ENCODE measurements around the gene IKBKE. TPM values are rescaled to one million over a fixed set of nuclear protein-coding genes. Genes with fewer than 3 reads are reported as not detected.

IKBKE gene
- total RNA-seq, 1 donor from 2014 or later, result 33.9 TPM

- H3K4me3 Mint-ChIP-seq (ENCODE audit: low read depth), result no peak overlapping the region
- H3K27ac Mint-ChIP-seq, result no peak overlapping the region
- H3K9me3 Mint-ChIP-seq, result no peaks in the 10 kb centered on the region
- DNase-seq (ENCODE audit: low spot score), result no peak
- no peaks in the 10 kb centered on the region for H3K27me3 Mint-ChIP-seq (ENCODE audit: low read depth)
- intact Hi-C loops (cut with micrococcal nuclease), result no loop called here
- peaks cover 62% of the 10 kb centered on the region for H3K36me3 Mint-ChIP-seq (ENCODE audit: low read depth)
- peaks cover 5% of the 10 kb centered on the region for H3K4me1 Mint-ChIP-seq (ENCODE audit: low read depth)
Measured at GRCh38 chr1:206445911-206446356, 24.3 kb upstream of the IKBKE start.

- peaks cover 4% of the 10 kb centered on the region for H3K4me1 Mint-ChIP-seq (ENCODE audit: low read depth)
- peaks cover 69% of the 10 kb centered on the region for H3K36me3 Mint-ChIP-seq (ENCODE audit: low read depth)
- intact Hi-C loops (cut with micrococcal nuclease), result no loop called here
- no peak overlapping the region for H3K27ac Mint-ChIP-seq
- no peaks in the 10 kb centered on the region for H3K9me3 Mint-ChIP-seq
- H3K27me3 Mint-ChIP-seq (ENCODE audit: low read depth), result no peaks in the 10 kb centered on the region
- H3K4me3 Mint-ChIP-seq (ENCODE audit: low read depth), result no peak overlapping the region
- no peak for DNase-seq (ENCODE audit: low spot score)
Measured at GRCh38 chr1:206446688-206447421, 23.4 kb upstream of the IKBKE start.

GRCh38 chr1:206447422-206447765 is 22.9 kb upstream of the IKBKE start:
- Mint-ChIP-seq H3K27me3 (ENCODE audit: low read depth) (no peaks in the 10 kb centered on the region), H3K27ac (no peak overlapping the region), H3K36me3 (ENCODE audit: low read depth) (peaks cover 66% of the 10 kb centered on the region), H3K9me3 (no peaks in the 10 kb centered on the region), H3K4me3 (ENCODE audit: low read depth) (no peak overlapping the region), H3K4me1 (ENCODE audit: low read depth) (peaks cover 4% of the 10 kb centered on the region)
- intact Hi-C loops (cut with micrococcal nuclease), result no loop called here
- no peak for DNase-seq (ENCODE audit: low spot score)

GRCh38 chr1:206447792-206448191 is 22.5 kb upstream of the IKBKE start:
- no peaks in the 10 kb centered on the region for H3K27me3 Mint-ChIP-seq (ENCODE audit: low read depth)
- peaks cover 66% of the 10 kb centered on the region for H3K36me3 Mint-ChIP-seq (ENCODE audit: low read depth)
- peaks cover 4% of the 10 kb centered on the region for H3K4me1 Mint-ChIP-seq (ENCODE audit: low read depth)
- H3K9me3 Mint-ChIP-seq, result no peaks in the 10 kb centered on the region
- H3K4me3 Mint-ChIP-seq (ENCODE audit: low read depth), result no peak overlapping the region
- H3K27ac Mint-ChIP-seq, result no peak overlapping the region
- no peak for DNase-seq (ENCODE audit: low spot score)
- intact Hi-C loops (cut with micrococcal nuclease), result no loop called here

GRCh38 chr1:206448471-206448870 is 21.8 kb upstream of the IKBKE start:
- no peak for DNase-seq (ENCODE audit: low spot score)
- Mint-ChIP-seq H3K4me3 (ENCODE audit: low read depth) (no peak overlapping the region), H3K36me3 (ENCODE audit: low read depth) (peaks cover 67% of the 10 kb centered on the region), H3K27ac (no peak overlapping the region), H3K4me1 (ENCODE audit: low read depth) (peaks cover 4% of the 10 kb centered on the region), H3K27me3 (ENCODE audit: low read depth) (no peaks in the 10 kb centered on the region), H3K9me3 (no peaks in the 10 kb centered on the region)
- intact Hi-C loops (cut with micrococcal nuclease), result no loop called here

- Mint-ChIP-seq H3K36me3 (ENCODE audit: low read depth) (peaks cover 68% of the 10 kb centered on the region), H3K27me3 (ENCODE audit: low read depth) (no peaks in the 10 kb centered on the region), H3K9me3 (no peaks in the 10 kb centered on the region), H3K4me3 (ENCODE audit: low read depth) (no peak overlapping the region), H3K27ac (no peak overlapping the region), H3K4me1 (ENCODE audit: low read depth) (peaks cover 4% of the 10 kb centered on the region)
- DNase-seq (ENCODE audit: low spot score), result no peak
- intact Hi-C loops (cut with micrococcal nuclease), result no loop called here
Measured at GRCh38 chr1:206449565-206449964, 20.7 kb upstream of the IKBKE start.

GRCh38 chr1:206450281-206450680 is 20.0 kb upstream of the IKBKE start:
- intact Hi-C loops (cut with micrococcal nuclease), result no loop called here
- DNase-seq (ENCODE audit: low spot score), result no peak
- H3K4me1 Mint-ChIP-seq (ENCODE audit: low read depth), result peaks cover 5% of the 10 kb centered on the region
- H3K27ac Mint-ChIP-seq, result no peak overlapping the region
- H3K4me3 Mint-ChIP-seq (ENCODE audit: low read depth), result no peak overlapping the region
- no peaks in the 10 kb centered on the region for H3K9me3 Mint-ChIP-seq
- H3K36me3 Mint-ChIP-seq (ENCODE audit: low read depth), result peaks cover 68% of the 10 kb centered on the region
- no peaks in the 10 kb centered on the region for H3K27me3 Mint-ChIP-seq (ENCODE audit: low read depth)

GRCh38 chr1:206451134-206451686 is 19.1 kb upstream of the IKBKE start:
- no peaks in the 10 kb centered on the region for H3K9me3 Mint-ChIP-seq
- intact Hi-C loops (cut with micrococcal nuclease), result no loop called here
- no peak for DNase-seq (ENCODE audit: low spot score)
- no peak overlapping the region for H3K27ac Mint-ChIP-seq
- H3K4me1 Mint-ChIP-seq (ENCODE audit: low read depth), result peaks cover 14% of the 10 kb centered on the region
- no peak overlapping the region for H3K4me3 Mint-ChIP-seq (ENCODE audit: low read depth)
- H3K27me3 Mint-ChIP-seq (ENCODE audit: low read depth), result no peaks in the 10 kb centered on the region
- peaks cover 73% of the 10 kb centered on the region for H3K36me3 Mint-ChIP-seq (ENCODE audit: low read depth)

- intact Hi-C loops (cut with micrococcal nuclease), result no loop called here
- Mint-ChIP-seq H3K4me3 (ENCODE audit: low read depth) (no peak overlapping the region), H3K36me3 (ENCODE audit: low read depth) (peaks cover 64% of the 10 kb centered on the region), H3K9me3 (no peaks in the 10 kb centered on the region), H3K27me3 (ENCODE audit: low read depth) (no peaks in the 10 kb centered on the region), H3K4me1 (ENCODE audit: low read depth) (peaks cover 23% of the 10 kb centered on the region), H3K27ac (no peak overlapping the region)
- no peak for DNase-seq (ENCODE audit: low spot score)
Measured at GRCh38 chr1:206453111-206453510, 17.2 kb upstream of the IKBKE start.

- Mint-ChIP-seq H3K27ac (no peak overlapping the region), H3K4me3 (ENCODE audit: low read depth) (no peak overlapping the region), H3K4me1 (ENCODE audit: low read depth) (peaks cover 19% of the 10 kb centered on the region), H3K27me3 (ENCODE audit: low read depth) (no peaks in the 10 kb centered on the region), H3K36me3 (ENCODE audit: low read depth) (peaks cover 60% of the 10 kb centered on the region), H3K9me3 (no peaks in the 10 kb centered on the region)
- intact Hi-C loops (cut with micrococcal nuclease), result no loop called here
- DNase-seq (ENCODE audit: low spot score), result no peak
Measured at GRCh38 chr1:206455289-206455665, 15.0 kb upstream of the IKBKE start.

- Mint-ChIP-seq H3K27me3 (ENCODE audit: low read depth) (no peaks in the 10 kb centered on the region), H3K27ac (peak overlapping the region; percentile 63), H3K4me1 (ENCODE audit: low read depth) (peaks cover 19% of the 10 kb centered on the region), H3K9me3 (no peaks in the 10 kb centered on the region), H3K36me3 (ENCODE audit: low read depth) (peaks cover 57% of the 10 kb centered on the region), H3K4me3 (ENCODE audit: low read depth) (no peak overlapping the region)
- no peak for DNase-seq (ENCODE audit: low spot score)
- intact Hi-C loops (cut with micrococcal nuclease), result no loop called here
Measured at GRCh38 chr1:206455666-206456344, 14.5 kb upstream of the IKBKE start.

- Mint-ChIP-seq H3K4me1 (ENCODE audit: low read depth) (peaks cover 19% of the 10 kb centered on the region), H3K27me3 (ENCODE audit: low read depth) (no peaks in the 10 kb centered on the region), H3K36me3 (ENCODE audit: low read depth) (peaks cover 55% of the 10 kb centered on the region), H3K4me3 (ENCODE audit: low read depth) (no peak overlapping the region), H3K9me3 (no peaks in the 10 kb centered on the region), H3K27ac (peak overlapping the region; percentile 52)
- DNase-seq (ENCODE audit: low spot score), result no peak
- intact Hi-C loops (cut with micrococcal nuclease), result no loop called here
Measured at GRCh38 chr1:206456577-206457370, 13.5 kb upstream of the IKBKE start.
